Keratinocyte (primary cell): ENCODE data around the gene FANCI. TPM values are rescaled to one million over a fixed set of nuclear protein-coding genes. Genes with fewer than 3 reads are reported as not detected.

ENCODE experiments used
- DNase-seq: peaks from one replicate; pipeline ENCODE4 v3.0.0-alpha.2; 2011; ENCODE audit warnings: low read depth, missing footprints, low spot score
- FAIRE-seq: peaks from 2 replicates; lab custom pipeline; 2011; peaks lifted over from hg19 to GRCh38; lab: Jason Lieb, UNC
- H2AFZ ChIP-seq: 2 replicates; pipeline ENCODE4 v1.6.0; 2012; ENCODE audit warnings: low read length, control low read depth, inconsistent platforms; ENCODE audit not compliant: control insufficient read depth
- H3K27ac ChIP-seq: 2 replicates; pipeline ENCODE4 v1.5.1; 2011; ENCODE audit warnings: low read length; ENCODE audit not compliant: control insufficient read depth, insufficient read depth
- H3K27me3 ChIP-seq: 3 replicates; pipeline ENCODE4 v1.6.0; 2011; ENCODE audit warnings: low read length; ENCODE audit not compliant: control insufficient read depth, insufficient read depth; ENCODE audit errors: extremely low read depth
- H3K36me3 ChIP-seq, 2 experiments: 2 replicates in 1 of 2; 3 replicates in 1 of 2; pipeline ENCODE4 v1.5.1; 2011; ENCODE audit warnings: low read length in 2 of 2, mild to moderate bottlenecking in 1 of 2; ENCODE audit not compliant: control insufficient read depth in 2 of 2, insufficient read depth in 2 of 2; ENCODE audit errors: extremely low read depth in 1 of 2
- H3K4me1 ChIP-seq: 3 replicates; pipeline ENCODE4 v1.5.1; 2011; ENCODE audit warnings: low read length; ENCODE audit not compliant: control insufficient read depth, insufficient read depth; ENCODE audit errors: extremely low read depth
- H3K4me2 ChIP-seq: 3 replicates; pipeline ENCODE4 v1.6.0; 2011; ENCODE audit warnings: low read depth, low read length; ENCODE audit not compliant: control insufficient read depth, insufficient read depth; ENCODE audit errors: extremely low read depth
- H3K4me3 ChIP-seq, 3 experiments: fragments of 200-600 bp in 1 of 3; sonication (generic) in 1 of 3; 2 replicates in 2 of 3; 3 replicates in 1 of 3; pipeline ENCODE4 v1.5.1; 2011 to 2016; ENCODE audit warnings: low read length in 3 of 3, mild to moderate bottlenecking in 3 of 3, control low read depth in 2 of 3, inconsistent platforms in 1 of 3, low read depth in 1 of 3, mixed read lengths in 1 of 3, mixed run types in 1 of 3, moderate library complexity in 1 of 3; ENCODE audit not compliant: control insufficient read depth in 2 of 3, insufficient read depth in 2 of 3; ENCODE audit errors: extremely low read depth in 1 of 3
- H3K79me2 ChIP-seq: 2 replicates; pipeline ENCODE4 v1.6.0; 2012; ENCODE audit warnings: low read length; ENCODE audit not compliant: control insufficient read depth, insufficient read depth
- H3K9ac ChIP-seq: 3 replicates; pipeline ENCODE4 v1.6.0; 2011; ENCODE audit warnings: low read length; ENCODE audit not compliant: control insufficient read depth, insufficient read depth; ENCODE audit errors: extremely low read depth
- H3K9me1 ChIP-seq: 3 replicates; pipeline ENCODE4 v1.6.0; 2011; ENCODE audit warnings: low read length; ENCODE audit not compliant: control insufficient read depth, insufficient read depth; ENCODE audit errors: extremely low read depth
- H3K9me3 ChIP-seq: 2 replicates; pipeline ENCODE4 v1.5.1; 2012; ENCODE audit warnings: low read depth, low read length; ENCODE audit not compliant: control insufficient read depth
- H4K20me1 ChIP-seq: 3 replicates; pipeline ENCODE4 v1.6.0; 2011; ENCODE audit warnings: low read length; ENCODE audit not compliant: control insufficient read depth, insufficient read depth; ENCODE audit errors: extremely low read depth
- EZH2 ChIP-seq: IDR thresholded peaks from one replicate; pipeline ENCODE4 v1.6.1; 2012; ENCODE audit warnings: inconsistent platforms, mild to moderate bottlenecking, low read length, moderate library complexity
- dilution Hi-C: fragments of 300-500 bp; cut with MboI; formaldehyde crosslinking; loops from one replicate; pipeline ENCODE4 v1.7.0; 2020; ENCODE audit warnings: low sequenced_read_pairs; ENCODE audit not compliant: extremely low pct_ligation_motif_present
- polyA plus RNA-seq, 5 experiments: library from polyadenylated mRNA; depleted of rRNA in 3 of 5; stranded (reverse) in 3 of 5; stranded (forward) in 1 of 5; unstranded in 1 of 5; fragments of >200 nt; gene quantifications; 1 replicate in 1 of 5; 2 replicates in 3 of 5; 3 replicates in 1 of 5; pipeline versions ENCODE4 v1.2.1 to v1.2.3, GENCODE V29; 2011 to 2012; ENCODE audit warnings: missing spikeins in 2 of 5, low read depth in 1 of 5, low replicate concordance in 1 of 5
- TF ChIP-seq, protein P1 (sequence below), 3 experiments: IDR thresholded peaks in 1 of 3; conservative IDR thresholded peaks in 1 of 3; optimal IDR thresholded peaks in 1 of 3; 2 replicates in 2 of 3; 3 replicates in 1 of 3; pipeline versions ENCODE3 to v1.5.1; 2011; ENCODE audit warnings: low read length in 3 of 3, mild to moderate bottlenecking in 3 of 3, moderate library complexity in 2 of 3, control low read depth in 1 of 3, inconsistent platforms in 1 of 3; ENCODE audit not compliant: insufficient read depth in 2 of 3; ENCODE audit errors: extremely low read depth in 1 of 3

The FANCI gene
- polyA plus RNA-seq, 1 donor (not counting 4 experiments of a cell fraction or from before 2014, with no cell fraction given) = 21.8 TPM

DNA sequence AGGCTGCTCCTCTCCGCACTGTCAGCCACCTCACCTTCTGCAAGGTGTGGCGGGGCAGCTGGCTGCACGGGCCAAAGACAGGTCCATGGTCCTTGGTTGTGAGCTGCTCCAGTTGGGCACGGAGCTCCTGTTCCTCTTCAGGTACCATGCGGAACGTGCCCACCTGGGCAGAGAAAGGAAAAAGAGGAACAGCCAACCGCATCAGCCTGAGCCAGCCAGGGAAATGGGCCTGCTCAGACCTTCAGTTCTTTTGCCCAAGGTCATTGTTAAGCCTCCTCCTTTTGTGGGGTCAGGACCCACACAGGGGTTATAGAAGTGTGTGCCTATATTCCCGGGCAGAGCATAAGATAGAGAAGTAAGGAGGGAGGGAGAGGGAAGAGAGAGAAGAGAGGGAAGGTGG, 25.2 kb upstream of the FANCI start:
- no peak overlapping the region for H3K4me3 ChIP-seq
- no peak overlapping the region for H2AFZ ChIP-seq
- no peaks in the 10 kb centered on the region for H3K4me1 ChIP-seq
- no peaks in the 10 kb centered on the region for H3K36me3 ChIP-seq
- TF ChIP-seq EZH2 = no peak
- TF ChIP-seq, protein P1, sequence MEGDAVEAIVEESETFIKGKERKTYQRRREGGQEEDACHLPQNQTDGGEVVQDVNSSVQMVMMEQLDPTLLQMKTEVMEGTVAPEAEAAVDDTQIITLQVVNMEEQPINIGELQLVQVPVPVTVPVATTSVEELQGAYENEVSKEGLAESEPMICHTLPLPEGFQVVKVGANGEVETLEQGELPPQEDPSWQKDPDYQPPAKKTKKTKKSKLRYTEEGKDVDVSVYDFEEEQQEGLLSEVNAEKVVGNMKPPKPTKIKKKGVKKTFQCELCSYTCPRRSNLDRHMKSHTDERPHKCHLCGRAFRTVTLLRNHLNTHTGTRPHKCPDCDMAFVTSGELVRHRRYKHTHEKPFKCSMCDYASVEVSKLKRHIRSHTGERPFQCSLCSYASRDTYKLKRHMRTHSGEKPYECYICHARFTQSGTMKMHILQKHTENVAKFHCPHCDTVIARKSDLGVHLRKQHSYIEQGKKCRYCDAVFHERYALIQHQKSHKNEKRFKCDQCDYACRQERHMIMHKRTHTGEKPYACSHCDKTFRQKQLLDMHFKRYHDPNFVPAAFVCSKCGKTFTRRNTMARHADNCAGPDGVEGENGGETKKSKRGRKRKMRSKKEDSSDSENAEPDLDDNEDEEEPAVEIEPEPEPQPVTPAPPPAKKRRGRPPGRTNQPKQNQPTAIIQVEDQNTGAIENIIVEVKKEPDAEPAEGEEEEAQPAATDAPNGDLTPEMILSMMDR (optimal IDR thresholded peaks at IDR 0.05 in 1 of 3, IDR thresholded peaks at IDR 0.05 in 1 of 3, conservative IDR thresholded peaks at IDR 0.05 in 1 of 3; ENCODE audit: extremely low read depth in 1 of 3, insufficient read depth in 2 of 3, low read length in 3 of 3) = no peak
- FAIRE-seq (no peak), DNase-seq (no peak)
- dilution Hi-C loops = no loop called here
- H3K79me2 ChIP-seq = no peaks in the 10 kb centered on the region
- no peak overlapping the region for H3K9ac ChIP-seq
- no peaks in the 10 kb centered on the region for H3K9me1 ChIP-seq
- H3K4me2 ChIP-seq = no peak overlapping the region
- H3K27ac ChIP-seq = no peak overlapping the region
- no peaks in the 10 kb centered on the region for H4K20me1 ChIP-seq
- H3K9me3 ChIP-seq = no peaks in the 10 kb centered on the region
- H3K27me3 ChIP-seq = peaks cover 16% of the 10 kb centered on the region

DNA sequence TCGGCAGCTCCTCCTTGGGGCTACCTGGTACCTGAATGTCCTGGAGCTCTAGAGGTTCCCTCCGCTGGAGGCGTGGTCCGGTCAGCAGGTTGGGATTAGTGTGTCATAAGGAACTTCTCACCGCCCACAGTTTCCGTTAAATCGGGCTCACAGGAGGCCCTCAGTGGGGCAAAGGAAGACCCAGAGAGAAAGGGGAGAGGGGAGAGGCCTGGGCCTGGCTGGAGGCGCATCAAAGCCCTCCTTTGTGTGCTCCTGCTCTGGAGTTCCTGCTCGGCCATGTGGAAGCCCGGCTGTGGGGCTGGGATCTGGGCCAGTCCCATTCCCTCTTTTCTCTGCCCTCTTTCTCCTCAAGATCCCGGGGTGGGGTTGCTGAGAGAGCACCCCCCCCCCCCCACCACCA, 22.2 kb upstream of the FANCI start, which contains the start of gene RLBP1:
TSS of gene RLBP1 (minus strand) at position 37 of the 400 bp plus-strand sequence. CDS start 2,604 bp downstream, outside the sequence.
- H3K9ac ChIP-seq = no peak within 1 kb of the TSS
- no peak within 1 kb of the TSS for H3K27ac ChIP-seq
- no peak within 1 kb of the TSS for H3K4me2 ChIP-seq
- dilution Hi-C loops = no loop called here
- FAIRE-seq (no peak), DNase-seq (no peak)
- no peaks in the 10 kb centered on the region for H3K9me1 ChIP-seq
- no peak within 1 kb of the TSS for H2AFZ ChIP-seq
- no peaks in the 10 kb centered on the region for H3K36me3 ChIP-seq
- no peaks in the 10 kb centered on the region for H3K4me1 ChIP-seq
- H3K9me3 ChIP-seq = no peaks in the 10 kb centered on the region
- peaks cover 16% of the 10 kb centered on the region for H3K27me3 ChIP-seq
- no peak within 1 kb of the TSS for H3K4me3 ChIP-seq
- H4K20me1 ChIP-seq = no peaks in the 10 kb centered on the region
- H3K79me2 ChIP-seq = no peaks in the 10 kb centered on the region
- TF ChIP-seq, protein P1 (optimal IDR thresholded peaks at IDR 0.05 in 1 of 3, IDR thresholded peaks at IDR 0.05 in 1 of 3, conservative IDR thresholded peaks at IDR 0.05 in 1 of 3; ENCODE audit: extremely low read depth in 1 of 3, insufficient read depth in 2 of 3, low read length in 3 of 3) = no peak
- TF ChIP-seq EZH2 = no peak
